CD4-positive, alpha-beta T cell treated with Interleukin-21 for 1 hour (primary cell): Measurements from ENCODE around the gene VPS26C.

Source experiments
- DNase-seq: peaks from one replicate; pipeline ENCODE4 v3.0.0-alpha.2; 2020

The VPS26C gene

GRCh38 chr21:37200641-37201480 is 66.3 kb downstream of the VPS26C start:
- DNase-seq, result no peak

- no peak for DNase-seq
These were observed 67.8 kb downstream of the VPS26C start for GRCh38 chr21:37199057-37199924.

GRCh38 chr21:37197746-37198145 is 69.4 kb downstream of the VPS26C start:
- no peak for DNase-seq

GRCh38 chr21:37196847-37197246 is 70.3 kb downstream of the VPS26C start:
- DNase-seq, result no peak

GRCh38 chr21:37195610-37196009 is 71.5 kb downstream of the VPS26C start:
- no peak for DNase-seq

- no peak for DNase-seq
These were observed 72.1 kb downstream of the VPS26C start for GRCh38 chr21:37195059-37195458.

- no peak for DNase-seq
These were observed 73.5 kb downstream of the VPS26C start for GRCh38 chr21:37193676-37194075.

- no peak for DNase-seq
These were observed 74.1 kb downstream of the VPS26C start for GRCh38 chr21:37193006-37193405.

- no peak for DNase-seq
These were observed 75.1 kb downstream of the VPS26C start for GRCh38 chr21:37192019-37192418.

GRCh38 chr21:37188825-37189224 is 78.3 kb downstream of the VPS26C start:
- no peak for DNase-seq

- DNase-seq, result no peak
These were observed 80.2 kb downstream of the VPS26C start for GRCh38 chr21:37186983-37187382.

- no peak for DNase-seq
These were observed 82.1 kb downstream of the VPS26C start for GRCh38 chr21:37184784-37185593.

GRCh38 chr21:37183749-37184148 is 83.4 kb downstream of the VPS26C start:
- DNase-seq, result no peak

GRCh38 chr21:37182222-37182621 is 84.9 kb downstream of the VPS26C start:
- DNase-seq, result no peak

- DNase-seq, result no peak
These were observed 86.1 kb downstream of the VPS26C start for GRCh38 chr21:37181059-37181458.

- no peak for DNase-seq
These were observed 90.4 kb downstream of the VPS26C start for GRCh38 chr21:37176716-37177115.
